HG02678 (cell line): ENCODE measurements around the gene CROCC2.

Experiments
- ATAC-seq: cut with Tn5 transposase; IDR thresholded peaks from one replicate; pipeline ENCODE4 v1.9.1; 2021; ENCODE audit warnings: mild to moderate bottlenecking, moderate library complexity; ENCODE audit not compliant: unreplicated experiment

The CROCC2 gene

GRCh38 chr2:240983361-240983995 is 77.3 kb downstream of the CROCC2 start:
- no peak for ATAC-seq

- no peak for ATAC-seq
Measured at GRCh38 chr2:240983996-240984498, 77.9 kb downstream of the CROCC2 start.

- ATAC-seq, result no peak
Measured at GRCh38 chr2:240985881-240986786, 80.0 kb downstream of the CROCC2 start.

- ATAC-seq, result no peak
Measured at GRCh38 chr2:240986787-240987411, 80.8 kb downstream of the CROCC2 start.

GRCh38 chr2:240987588-240987987 is 81.5 kb downstream of the CROCC2 start:
- ATAC-seq, result no peak

GRCh38 chr2:240988146-240988545 is 82.0 kb downstream of the CROCC2 start:
- no peak for ATAC-seq

- ATAC-seq, result no peak
Measured at GRCh38 chr2:240988571-240989271, 82.6 kb downstream of the CROCC2 start.

- ATAC-seq, result no peak
Measured at GRCh38 chr2:240989451-240990265, 83.5 kb downstream of the CROCC2 start.

GRCh38 chr2:240990266-240990529 is 84.1 kb downstream of the CROCC2 start:
- no peak for ATAC-seq

GRCh38 chr2:240990726-240991377 is 84.7 kb downstream of the CROCC2 start:
- ATAC-seq, result no peak

GRCh38 chr2:240991378-240992263 is 85.5 kb downstream of the CROCC2 start:
- ATAC-seq, result no peak

- no peak for ATAC-seq
Measured at GRCh38 chr2:240992572-240993291, 86.6 kb downstream of the CROCC2 start.

GRCh38 chr2:240993446-240994170 is 87.5 kb downstream of the CROCC2 start:
- no peak for ATAC-seq

- ATAC-seq, result no peak
Measured at GRCh38 chr2:240994171-240994896, 88.2 kb downstream of the CROCC2 start.

GRCh38 chr2:240995041-240996021 is 89.2 kb downstream of the CROCC2 start:
- no peak for ATAC-seq
